Nephron progenitor cell (in vitro differentiated cells): ENCODE results near the gene ABCA1.
"Not testable (repeated sequence)": the region's sequence is repeated elsewhere in the genome, so short reads cannot be mapped to it uniquely, and the experiment has no call there.

ENCODE experiments used
- DNase-seq: peaks from one replicate; pipeline ENCODE4 v3.0.0; 2021
- H3K27ac Mint-ChIP-seq: 2 replicates; pipeline ENCODE4 v1.8.0; 2021; ENCODE audit warnings: mild to moderate bottlenecking, moderate library complexity, mixed read lengths
- H3K27me3 Mint-ChIP-seq: 2 replicates; pipeline ENCODE4 v1.8.0; 2021; ENCODE audit warnings: mild to moderate bottlenecking, low read depth, mixed read lengths; ENCODE audit not compliant: poor library complexity
- H3K36me3 Mint-ChIP-seq: 2 replicates; pipeline ENCODE4 v1.8.0; 2021; ENCODE audit warnings: low read depth, mixed read lengths
- H3K4me1 Mint-ChIP-seq: 2 replicates; pipeline ENCODE4 v1.8.0; 2021; ENCODE audit warnings: mixed read lengths
- H3K4me3 Mint-ChIP-seq: 2 replicates; pipeline ENCODE4 v1.8.0; 2021; ENCODE audit warnings: mild to moderate bottlenecking, moderate library complexity, mixed read lengths
- H3K9me3 Mint-ChIP-seq: 2 replicates; pipeline ENCODE4 v1.8.0; 2021; ENCODE audit warnings: mild to moderate bottlenecking, moderate library complexity, mixed read lengths
- CTCF ChIP-seq: fragments of 200-600 bp; sonication (generic); IDR thresholded peaks from 2 replicates; pipeline ENCODE4 v1.5.0; 2021; ENCODE audit warnings: antibody characterized with exemption

ABCA1 gene

GRCh38 chr9:104772714-104773510 lies 155.0 kb downstream of the ABCA1 start:
- TF ChIP-seq CTCF: no peak
- Mint-ChIP-seq H3K27me3 (peaks cover 3% of the 10 kb centered on the region), H3K4me1 (no peaks in the 10 kb centered on the region), H3K36me3 (peaks cover 16% of the 10 kb centered on the region), H3K4me3 (no peak overlapping the region), H3K9me3 (no peaks in the 10 kb centered on the region), H3K27ac (no peak overlapping the region)
- no peak for DNase-seq

GRCh38 chr9:104769655-104770054 lies 158.3 kb downstream of the ABCA1 start:
- no peak for DNase-seq
- Mint-ChIP-seq H3K27me3 (peaks cover 3% of the 10 kb centered on the region), H3K36me3 (peaks cover 16% of the 10 kb centered on the region), H3K4me3 (no peak overlapping the region), H3K27ac (no peak overlapping the region), H3K4me1 (no peaks in the 10 kb centered on the region), H3K9me3 (no peaks in the 10 kb centered on the region)
- TF ChIP-seq CTCF: no peak

GRCh38 chr9:104769029-104769428 lies 158.9 kb downstream of the ABCA1 start:
- H3K27ac Mint-ChIP-seq, H3K4me1 Mint-ChIP-seq, H3K4me3 Mint-ChIP-seq, H3K9me3 Mint-ChIP-seq, DNase-seq, H3K27me3 Mint-ChIP-seq: not testable (repeated sequence)
- peaks cover 16% of the 10 kb centered on the region for H3K36me3 Mint-ChIP-seq

GRCh38 chr9:104767507-104767906 lies 160.4 kb downstream of the ABCA1 start:
- no peak overlapping the region for H3K4me3 Mint-ChIP-seq
- H3K27me3 Mint-ChIP-seq: peaks cover 6% of the 10 kb centered on the region
- peaks cover 16% of the 10 kb centered on the region for H3K36me3 Mint-ChIP-seq
- H3K9me3 Mint-ChIP-seq: peaks cover 5% of the 10 kb centered on the region
- no peaks in the 10 kb centered on the region for H3K4me1 Mint-ChIP-seq
- no peak for TF ChIP-seq CTCF
- DNase-seq: no peak
- H3K27ac Mint-ChIP-seq: no peak overlapping the region

- TF ChIP-seq CTCF: no peak
- no peak overlapping the region for H3K4me3 Mint-ChIP-seq
- peaks cover 5% of the 10 kb centered on the region for H3K9me3 Mint-ChIP-seq
- no peaks in the 10 kb centered on the region for H3K4me1 Mint-ChIP-seq
- H3K27me3 Mint-ChIP-seq: peaks cover 6% of the 10 kb centered on the region
- no peak for DNase-seq
- H3K36me3 Mint-ChIP-seq: peaks cover 8% of the 10 kb centered on the region
- no peak overlapping the region for H3K27ac Mint-ChIP-seq
These were observed 161.9 kb downstream of the ABCA1 start for GRCh38 chr9:104766025-104766424.

GRCh38 chr9:104765138-104765537 lies 162.8 kb downstream of the ABCA1 start:
- Mint-ChIP-seq H3K27me3 (peaks cover 6% of the 10 kb centered on the region), H3K36me3 (peaks cover 4% of the 10 kb centered on the region), H3K4me1 (no peaks in the 10 kb centered on the region), H3K27ac (no peak overlapping the region), H3K9me3 (peaks cover 5% of the 10 kb centered on the region), H3K4me3 (peak overlapping the region; percentile 92)
- TF ChIP-seq CTCF: no peak
- no peak for DNase-seq
